Astrocyte (in vitro differentiated cells and primary cell): Measurements from ENCODE around the gene SLC35F4. TPM values are rescaled to one million over a fixed set of nuclear protein-coding genes. Genes with fewer than 3 reads are reported as not detected.

Experiments
- DNase-seq: peaks from one replicate; pipeline ENCODE4 v3.0.0-alpha.2; 2010; ENCODE audit warnings: low read depth
- FAIRE-seq: peaks from 2 replicates; lab custom pipeline; 2011; peaks lifted over from hg19 to GRCh38; lab: Jason Lieb, UNC
- H2AFZ ChIP-seq: 2 replicates; pipeline ENCODE4 v1.6.0; 2012; ENCODE audit warnings: low read depth, low read length, inconsistent platforms
- H3K27ac ChIP-seq: 2 replicates; pipeline ENCODE4 v1.5.1; 2011; ENCODE audit warnings: low read depth, low read length, inconsistent platforms
- H3K27me3 ChIP-seq: 2 replicates; pipeline ENCODE4 v1.6.0; 2011; ENCODE audit warnings: low read length, inconsistent platforms; ENCODE audit not compliant: insufficient read depth
- H3K36me3 ChIP-seq: 2 replicates; pipeline ENCODE4 v1.5.1; 2011; ENCODE audit warnings: low read length, inconsistent platforms; ENCODE audit not compliant: insufficient read depth
- H3K4me1 ChIP-seq: 2 replicates; pipeline ENCODE4 v1.5.1; 2011; ENCODE audit warnings: low read length, inconsistent platforms; ENCODE audit not compliant: insufficient read depth
- H3K4me2 ChIP-seq: 2 replicates; pipeline ENCODE4 v1.6.0; 2012; ENCODE audit warnings: low read length, inconsistent platforms
- H3K4me3 ChIP-seq: 2 replicates; pipeline ENCODE4 v1.5.1; 2011; ENCODE audit warnings: low read depth, mild to moderate bottlenecking, low read length, inconsistent platforms; ENCODE audit not compliant: insufficient read depth
- H3K79me2 ChIP-seq: 2 replicates; pipeline ENCODE4 v1.6.0; 2012; ENCODE audit warnings: mild to moderate bottlenecking, low read length, inconsistent platforms; ENCODE audit not compliant: insufficient read depth
- H3K9ac ChIP-seq: 2 replicates; pipeline ENCODE4 v1.6.0; 2012; ENCODE audit warnings: mild to moderate bottlenecking, low read length, inconsistent platforms
- H3K9me3 ChIP-seq: 2 replicates; pipeline ENCODE4 v1.5.1; 2012; ENCODE audit warnings: low read depth, mild to moderate bottlenecking, low read length, inconsistent platforms; ENCODE audit not compliant: insufficient read depth
- H4K20me1 ChIP-seq: 2 replicates; pipeline ENCODE4 v1.6.0; 2012; ENCODE audit warnings: low read length, inconsistent platforms; ENCODE audit not compliant: insufficient read depth
- H3K27ac Mint-ChIP-seq: one replicate; pipeline ENCODE4 v1.8.0; 2021; ENCODE audit warnings: mild to moderate bottlenecking, mixed read lengths; ENCODE audit not compliant: unreplicated experiment
- H3K27me3 Mint-ChIP-seq: one replicate; pipeline ENCODE4 v1.8.0; 2021; ENCODE audit warnings: low read depth, mixed read lengths; ENCODE audit not compliant: unreplicated experiment
- H3K36me3 Mint-ChIP-seq: one replicate; pipeline ENCODE4 v1.8.0; 2021; ENCODE audit warnings: low read depth, mixed read lengths; ENCODE audit not compliant: unreplicated experiment
- H3K4me1 Mint-ChIP-seq: one replicate; pipeline ENCODE4 v1.8.0; 2021; ENCODE audit warnings: low read depth, mixed read lengths; ENCODE audit not compliant: unreplicated experiment
- H3K4me3 Mint-ChIP-seq: one replicate; pipeline ENCODE4 v1.8.0; 2021; ENCODE audit warnings: mild to moderate bottlenecking, moderate library complexity, mixed read lengths; ENCODE audit not compliant: unreplicated experiment
- H3K9me3 Mint-ChIP-seq: one replicate; pipeline ENCODE4 v1.8.0; 2021; ENCODE audit warnings: mild to moderate bottlenecking, mixed read lengths; ENCODE audit not compliant: unreplicated experiment
- EZH2 ChIP-seq: IDR thresholded peaks from 2 replicates; pipeline ENCODE4 v1.6.1; 2012; ENCODE audit warnings: mild to moderate bottlenecking, low read length, inconsistent platforms; ENCODE audit not compliant: insufficient read depth
- total RNA-seq: library from RNA; stranded (reverse); gene quantifications from 2 replicates; pipeline ENCODE4 v1.2.1, GENCODE V29; 2021
- TF ChIP-seq, protein P1 (sequence below): IDR thresholded peaks from 2 replicates; pipeline ENCODE4 v1.5.1; 2011; ENCODE audit warnings: low read depth, mild to moderate bottlenecking, inconsistent platforms, low read length, moderate library complexity; ENCODE audit not compliant: insufficient read depth

The SLC35F4 gene
- total RNA-seq, 1 donor from 2014 or later = not detected

DNA sequence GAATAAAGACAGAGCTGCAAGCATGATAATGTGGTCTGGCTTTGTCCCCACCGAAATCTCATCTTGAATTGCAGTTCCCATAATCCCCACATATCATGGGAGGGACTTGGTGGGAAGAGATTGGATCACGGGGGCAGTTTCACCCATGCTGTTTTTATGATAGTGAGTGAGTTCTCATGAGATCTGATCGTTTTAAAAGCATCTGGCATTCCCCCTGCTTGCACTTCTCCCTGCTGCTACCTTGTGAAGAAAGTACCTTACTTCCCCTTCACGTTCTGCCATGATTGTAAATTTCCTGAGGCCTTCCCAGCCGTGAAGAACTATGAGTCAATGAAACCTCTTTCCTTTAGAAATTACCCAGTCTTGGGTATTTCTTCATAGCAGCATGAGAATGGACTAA lies 158.7 kb downstream of the SLC35F4 start:
- no peaks in the 10 kb centered on the region for H3K79me2 ChIP-seq

DNA sequence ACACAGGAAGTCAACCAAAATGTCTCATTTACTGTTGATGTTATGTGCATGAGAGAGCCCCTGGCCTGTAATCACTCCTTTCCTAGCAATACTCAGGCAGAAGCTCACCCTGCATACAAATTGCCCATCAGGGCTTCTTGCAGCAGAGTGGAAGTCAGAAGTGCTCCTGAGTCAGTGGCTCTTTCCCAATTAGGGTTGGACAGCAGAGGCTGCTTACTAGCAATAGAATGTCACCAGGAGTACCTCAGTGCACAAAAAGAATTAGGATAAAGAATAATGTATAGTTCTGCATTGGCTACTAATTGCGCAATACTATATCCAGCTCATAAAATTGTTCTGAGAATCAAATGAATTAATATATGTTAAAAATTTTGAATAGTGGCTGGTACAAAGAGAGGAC lies 161.1 kb downstream of the SLC35F4 start:
- no peaks in the 10 kb centered on the region for H3K79me2 ChIP-seq
- H3K36me3 ChIP-seq = no peaks in the 10 kb centered on the region
- H3K4me2 ChIP-seq = no peak overlapping the region
- H2AFZ ChIP-seq = no peak overlapping the region
- H3K27ac ChIP-seq = no peak overlapping the region
- H3K9me3 ChIP-seq = no peaks in the 10 kb centered on the region
- TF ChIP-seq, protein P1, sequence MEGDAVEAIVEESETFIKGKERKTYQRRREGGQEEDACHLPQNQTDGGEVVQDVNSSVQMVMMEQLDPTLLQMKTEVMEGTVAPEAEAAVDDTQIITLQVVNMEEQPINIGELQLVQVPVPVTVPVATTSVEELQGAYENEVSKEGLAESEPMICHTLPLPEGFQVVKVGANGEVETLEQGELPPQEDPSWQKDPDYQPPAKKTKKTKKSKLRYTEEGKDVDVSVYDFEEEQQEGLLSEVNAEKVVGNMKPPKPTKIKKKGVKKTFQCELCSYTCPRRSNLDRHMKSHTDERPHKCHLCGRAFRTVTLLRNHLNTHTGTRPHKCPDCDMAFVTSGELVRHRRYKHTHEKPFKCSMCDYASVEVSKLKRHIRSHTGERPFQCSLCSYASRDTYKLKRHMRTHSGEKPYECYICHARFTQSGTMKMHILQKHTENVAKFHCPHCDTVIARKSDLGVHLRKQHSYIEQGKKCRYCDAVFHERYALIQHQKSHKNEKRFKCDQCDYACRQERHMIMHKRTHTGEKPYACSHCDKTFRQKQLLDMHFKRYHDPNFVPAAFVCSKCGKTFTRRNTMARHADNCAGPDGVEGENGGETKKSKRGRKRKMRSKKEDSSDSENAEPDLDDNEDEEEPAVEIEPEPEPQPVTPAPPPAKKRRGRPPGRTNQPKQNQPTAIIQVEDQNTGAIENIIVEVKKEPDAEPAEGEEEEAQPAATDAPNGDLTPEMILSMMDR = no peak
- no peak for TF ChIP-seq EZH2
- H3K36me3 Mint-ChIP-seq = no peaks in the 10 kb centered on the region
- H3K4me1 Mint-ChIP-seq = no peaks in the 10 kb centered on the region
- no peak overlapping the region for H3K9ac ChIP-seq
- no peak overlapping the region for H3K27ac Mint-ChIP-seq
- H3K9me3 Mint-ChIP-seq = peaks cover 5% of the 10 kb centered on the region
- H3K4me3 ChIP-seq = no peak overlapping the region
- no peak for DNase-seq
- FAIRE-seq = no peak
- H4K20me1 ChIP-seq = no peaks in the 10 kb centered on the region
- H3K27me3 ChIP-seq = no peaks in the 10 kb centered on the region
- no peaks in the 10 kb centered on the region for H3K4me1 ChIP-seq
- no peak overlapping the region for H3K4me3 Mint-ChIP-seq
- H3K27me3 Mint-ChIP-seq = no peaks in the 10 kb centered on the region

More for the DNA sequence above, 158.7 kb downstream of the SLC35F4 start:
- DNase-seq = no peak
- Mint-ChIP-seq H3K9me3 (peaks cover 10% of the 10 kb centered on the region), H3K36me3 (no peaks in the 10 kb centered on the region), H3K4me3 (no peak overlapping the region), H3K4me1 (no peaks in the 10 kb centered on the region), H3K27me3 (no peaks in the 10 kb centered on the region), H3K27ac (no peak overlapping the region)
- Histone ChIP-seq H3K4me2 (no peak overlapping the region), H3K4me3 (no peak overlapping the region), H3K9me3 (no peaks in the 10 kb centered on the region), H3K36me3 (no peaks in the 10 kb centered on the region), H4K20me1 (no peaks in the 10 kb centered on the region), H3K9ac (no peak overlapping the region), H3K27ac (no peak overlapping the region), H3K4me1 (no peaks in the 10 kb centered on the region), H3K27me3 (no peaks in the 10 kb centered on the region), H2AFZ (no peak overlapping the region)
- FAIRE-seq = no peak
- no peak for TF ChIP-seq EZH2
- TF ChIP-seq, protein P1 = no peak

DNA sequence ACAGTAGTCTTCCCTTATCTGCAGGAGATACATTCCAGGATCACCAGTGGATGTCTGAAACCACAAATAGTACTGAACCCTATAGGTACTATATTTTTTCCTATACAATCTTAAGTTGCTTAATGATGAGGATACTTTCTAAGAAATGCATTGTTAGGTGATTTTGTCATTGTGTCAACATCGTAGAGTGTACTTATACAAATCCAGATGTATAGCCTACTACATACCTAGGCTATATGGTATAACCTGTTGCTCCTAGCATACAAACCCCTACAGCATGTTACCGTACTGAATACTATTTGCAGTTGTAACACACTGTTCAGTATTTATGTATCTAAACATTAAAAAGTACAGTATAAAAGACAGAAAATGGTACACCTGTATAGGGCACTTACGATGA lies 165.9 kb downstream of the SLC35F4 start:
- Mint-ChIP-seq H3K9me3 (no peaks in the 10 kb centered on the region), H3K4me3 (no peak overlapping the region), H3K27me3 (no peaks in the 10 kb centered on the region), H3K27ac (no peak overlapping the region), H3K4me1 (no peaks in the 10 kb centered on the region), H3K36me3 (no peaks in the 10 kb centered on the region)
- FAIRE-seq (no peak), DNase-seq (no peak)
- no peak overlapping the region for H3K4me2 ChIP-seq
- H3K4me1 ChIP-seq = no peaks in the 10 kb centered on the region
- TF ChIP-seq, protein P1 = no peak
- no peak for TF ChIP-seq EZH2
- H3K79me2 ChIP-seq = no peaks in the 10 kb centered on the region
- no peaks in the 10 kb centered on the region for H3K9me3 ChIP-seq
- no peaks in the 10 kb centered on the region for H3K36me3 ChIP-seq
- H3K4me3 ChIP-seq = no peak overlapping the region
- H3K27ac ChIP-seq = no peak overlapping the region
- H3K9ac ChIP-seq = no peak overlapping the region
- H4K20me1 ChIP-seq = no peaks in the 10 kb centered on the region
- H2AFZ ChIP-seq = no peak overlapping the region
- no peaks in the 10 kb centered on the region for H3K27me3 ChIP-seq
